VCaP (cell line): Measurements from ENCODE around the gene INSYN2B.

Source experiments
- H3K27ac ChIP-seq: fragments of 450-650 bp; 2 replicates; pipeline ENCODE4 v1.5.1; 2017
- CTCF ChIP-seq: fragments of 450-650 bp; conservative IDR thresholded peaks from 2 replicates; pipeline ENCODE4 v1.5.1; 2017; ENCODE audit warnings: mild to moderate bottlenecking, moderate library complexity

Gene INSYN2B

GRCh38 chr5:169910393-169910792, 69.9 kb downstream of the INSYN2B start:
- no peak for TF ChIP-seq CTCF
- no peak overlapping the region for H3K27ac ChIP-seq

- no peak for TF ChIP-seq CTCF
- no peak overlapping the region for H3K27ac ChIP-seq
Measured at GRCh38 chr5:169909945-169910344, 70.3 kb downstream of the INSYN2B start.

GRCh38 chr5:169908864-169909263, 71.4 kb downstream of the INSYN2B start:
- no peak for TF ChIP-seq CTCF
- H3K27ac ChIP-seq = no peak overlapping the region

GRCh38 chr5:169906745-169907649, 73.3 kb downstream of the INSYN2B start:
- H3K27ac ChIP-seq = no peak overlapping the region
- no peak for TF ChIP-seq CTCF

GRCh38 chr5:169905017-169905416, 75.3 kb downstream of the INSYN2B start:
- no peak for TF ChIP-seq CTCF

GRCh38 chr5:169904508-169904907, 75.8 kb downstream of the INSYN2B start:
- no peak for TF ChIP-seq CTCF
- no peak overlapping the region for H3K27ac ChIP-seq

More at GRCh38 chr5:169905017-169905416, 75.3 kb downstream of the INSYN2B start:
- no peak overlapping the region for H3K27ac ChIP-seq

GRCh38 chr5:169904059-169904458, 76.2 kb downstream of the INSYN2B start:
- no peak overlapping the region for H3K27ac ChIP-seq
- no peak for TF ChIP-seq CTCF
